HepG2 (cell line): Measurements from ENCODE around the gene INF2. TPM values are rescaled to one million over a fixed set of nuclear protein-coding genes. Genes with fewer than 3 reads are reported as not detected.

Experiments used
- ATAC-seq: fragments of 200-7000 bp; cut with Tn5 transposase; 3 replicates; pipeline ENCODE4 v1.9.1; 2020; ENCODE audit warnings: mild to moderate bottlenecking, moderate library complexity
- BruUV-seq: library from RNA; stranded (reverse); fragments of 400-500 nt; replicated peaks from 2 replicates; lab custom pipeline; 2021; lab: Mats Ljungman, UMichigan
- CTCF ChIA-PET: fragments of 300-600 bp; formaldehyde crosslinking; extraction: SDS; loops from one replicate; lab custom pipeline; 2021; ENCODE audit warnings: low total read pairs, inconsistent platforms, low intra/inter-chr PET ratio; lab: Yijun Ruan, JAX
- POLR2A ChIA-PET: fragments of 350-600 bp; sonication (Branson Sonifier 250); formaldehyde crosslinking; loops from one replicate; lab custom pipeline; 2020; ENCODE audit warnings: antibody characterized with exemption, inconsistent platforms; lab: Yijun Ruan, JAX
- DNase-seq: peaks from one replicate; pipeline ENCODE4 v3.0.0-alpha.2; 2015; ENCODE audit warnings: low spot score
- FAIRE-seq: peaks from 3 replicates; lab custom pipeline; 2011; peaks lifted over from hg19 to GRCh38; lab: Jason Lieb, UNC
- H2AFZ ChIP-seq: one replicate; pipeline ENCODE4 v1.6.1; 2011; ENCODE audit warnings: low read length, inconsistent platforms
- H3K27ac ChIP-seq: fragments of 300-600 bp; 3 replicates; pipeline ENCODE4 v1.8.0; 2011; ENCODE audit warnings: mixed run types, mild to moderate bottlenecking, mixed read lengths, low read length, inconsistent platforms; ENCODE audit not compliant: insufficient read depth; ENCODE audit errors: extremely low read length
- H3K27me3 ChIP-seq, 2 experiments: fragments of 200-600 bp in 1 of 2; 2 replicates in 1 of 2; 3 replicates in 1 of 2; pipeline versions ENCODE4 v1.6.0 to v1.8.0; 2011; ENCODE audit warnings: low read length in 2 of 2, mild to moderate bottlenecking in 2 of 2, moderate library complexity in 2 of 2, inconsistent platforms in 1 of 2; ENCODE audit not compliant: insufficient read depth in 2 of 2, control insufficient read depth in 1 of 2
- H3K36me3 ChIP-seq, 2 experiments: fragments of 200-600 bp in 1 of 2; replicated peaks in 1 of 2; 2 replicates in 1 of 2; 3 replicates in 1 of 2; pipeline versions ENCODE4 v1.5.1 to v1.8.0; 2011; ENCODE audit warnings: low read length in 2 of 2, inconsistent platforms in 1 of 2; ENCODE audit not compliant: insufficient read depth in 2 of 2, control insufficient read depth in 1 of 2
- H3K4me1 ChIP-seq: 2 replicates; pipeline ENCODE4 v1.5.1; 2012; ENCODE audit warnings: low read length, inconsistent platforms; ENCODE audit not compliant: insufficient read depth
- H3K4me2 ChIP-seq: 2 replicates; pipeline ENCODE4 v1.6.0; 2011; ENCODE audit warnings: low read depth, low read length, inconsistent platforms
- H3K4me3 ChIP-seq, 3 experiments: fragments of 200-600 bp in 1 of 3; sonication (generic), shearing (Covaris generic) in 1 of 3; replicated peaks in 1 of 3; 2 replicates each; pipeline ENCODE4 v1.5.1; 2011 to 2016; ENCODE audit warnings: low read length in 3 of 3, inconsistent platforms in 2 of 3, low read depth in 2 of 3, mild to moderate bottlenecking in 2 of 3, control low read depth in 1 of 3, mixed read lengths in 1 of 3; ENCODE audit not compliant: insufficient read depth in 1 of 3
- H3K79me2 ChIP-seq: one replicate; pipeline ENCODE4 v1.6.1; 2011; ENCODE audit warnings: low read length, inconsistent platforms; ENCODE audit not compliant: insufficient read depth
- H3K9ac ChIP-seq: 2 replicates; pipeline ENCODE4 v1.6.0; 2011; ENCODE audit warnings: mild to moderate bottlenecking, low read depth, low read length, inconsistent platforms; ENCODE audit not compliant: insufficient read depth
- H3K9me3 ChIP-seq: 2 replicates; pipeline ENCODE4 v1.5.1; 2012; ENCODE audit warnings: mild to moderate bottlenecking, low read length
- H4K20me1 ChIP-seq: 2 replicates; pipeline ENCODE4 v1.6.0; 2011; ENCODE audit warnings: inconsistent platforms, mild to moderate bottlenecking, low read length, moderate library complexity; ENCODE audit not compliant: insufficient read depth
- FOXM1 ChIP-seq: sonication (generic); formaldehyde crosslinking; IDR thresholded peaks from 2 replicates; pipeline ENCODE4 v1.5.0; 2020; ENCODE audit warnings: missing genetic modification reagents
- HDAC6 ChIP-seq: fragments of 200-600 bp; sonication (generic); IDR thresholded peaks from 2 replicates; pipeline ENCODE4 v1.7.0; 2017; ENCODE audit warnings: mild to moderate bottlenecking, antibody characterized with exemption, low read length, low read depth
- JUND ChIP-seq: sonication (generic); formaldehyde crosslinking; IDR thresholded peaks from 2 replicates; pipeline ENCODE4 v1.8.0; 2022; ENCODE audit warnings: mild to moderate bottlenecking, missing genetic modification reagents
- MAFK ChIP-seq, 2 experiments: IDR thresholded peaks in 1 of 2; conservative IDR thresholded peaks in 1 of 2; 2 replicates each; pipeline ENCODE4 v1.6.1; 2011; ENCODE audit warnings: improper control_type of control experiment in 2 of 2, low read length in 2 of 2
- MEF2D ChIP-seq: sonication (generic); formaldehyde crosslinking; IDR thresholded peaks from 2 replicates; pipeline ENCODE4 v1.5.1; 2020; ENCODE audit warnings: mild to moderate bottlenecking, missing genetic modification reagents
- NCOA5 ChIP-seq: sonication (generic); formaldehyde crosslinking; IDR thresholded peaks from 2 replicates; pipeline ENCODE4 v1.4.0; 2020; ENCODE audit warnings: missing genetic modification reagents
- RARG ChIP-seq: sonication (generic); formaldehyde crosslinking; IDR thresholded peaks from 2 replicates; pipeline ENCODE4 v1.4.0; 2020; ENCODE audit warnings: low read depth, mild to moderate bottlenecking, missing genetic modification reagents
- SALL2 ChIP-seq: sonication (generic); formaldehyde crosslinking; IDR thresholded peaks from 2 replicates; pipeline ENCODE4 v1.8.1; 2023; ENCODE audit warnings: mild to moderate bottlenecking, missing genetic modification reagents, inconsistent platforms
- SP2 ChIP-seq: sonication (generic); formaldehyde crosslinking; IDR thresholded peaks from 2 replicates; pipeline ENCODE4 v1.5.1; 2020; ENCODE audit warnings: mild to moderate bottlenecking, missing genetic modification reagents
- SYNCRIP ChIP-seq: fragments of 200-400 bp; formaldehyde crosslinking; IDR thresholded peaks from 2 replicates; pipeline ENCODE4 v1.6.1; 2018; ENCODE audit warnings: mild to moderate bottlenecking, low read depth, low read length; ENCODE audit not compliant: insufficient read depth
- TEAD3 ChIP-seq: optimal IDR thresholded peaks from 2 replicates; pipeline ENCODE3; 2016; ENCODE audit warnings: borderline replicate concordance
- ZNF335 ChIP-seq: sonication (generic); formaldehyde crosslinking; IDR thresholded peaks from 2 replicates; pipeline ENCODE4 v1.4.0; 2020; ENCODE audit warnings: missing genetic modification reagents
- ZNF782 ChIP-seq: sonication (generic); formaldehyde crosslinking; IDR thresholded peaks from 2 replicates; pipeline ENCODE4 v1.4.0; 2020; ENCODE audit warnings: missing genetic modification reagents, mild to moderate bottlenecking, borderline replicate concordance
- WGBS: methylation state at CpG from one replicate; pipeline ENCODE4 v1.1.6; 2017; ENCODE audit warnings: low lambda C conversion rate; 5-methylcytosine and 5-hydroxymethylcytosine counted together
- in situ Hi-C: cut with HindIII; loops from 2 replicates; pipeline ENCODE4 v1.10.0; 2017; ENCODE audit warnings: low pct_unique_long_range_greater_than_20kb; ENCODE audit not compliant: extremely low pct_ligation_motif_present
- intact Hi-C: fragments of 100-400 bp; cut with micrococcal nuclease; formaldehyde crosslinking; loops from one replicate; pipeline ENCODE4 v1.10.0; 2022; ENCODE audit not compliant: unreplicated experiment
- polyA plus RNA-seq, 8 experiments: library from polyadenylated mRNA; depleted of rRNA in 3 of 8; stranded (reverse) in 7 of 8; unstranded in 1 of 8; fragments of >200 nt; fragmentation: Illumina TruSeq in 4 of 8; extraction: Trizol in 4 of 8; gene quantifications; 2 replicates each; pipeline versions ENCODE4 v1.2.1 to v1.2.3, GENCODE V29; 2011 to 2016; ENCODE audit warnings: low read depth in 4 of 8, missing spikeins in 1 of 8, mixed read lengths in 1 of 8; ENCODE audit not compliant: insufficient read depth in 1 of 8
- total RNA-seq, 5 experiments: library from RNA; depleted of rRNA; stranded (reverse); fragments of >200 nt; fragmentation: Illumina TruSeq; extraction: Trizol; gene quantifications; 2 replicates each; pipeline ENCODE4 v1.2.3, GENCODE V29; 2016; ENCODE audit warnings: low read depth in 1 of 5
- TF ChIP-seq, protein P1 (sequence below): sonication (generic); formaldehyde crosslinking; IDR thresholded peaks from 2 replicates; pipeline ENCODE4 v1.8.0; 2022; ENCODE audit warnings: missing genetic modification reagents, mild to moderate bottlenecking, moderate library complexity, borderline replicate concordance
- TF ChIP-seq, protein P2 (sequence below): sonication (generic); formaldehyde crosslinking; IDR thresholded peaks from 2 replicates; pipeline ENCODE4 v1.5.1; 2020; ENCODE audit warnings: missing genetic modification reagents, mild to moderate bottlenecking, borderline replicate concordance
- TF ChIP-seq, protein P3 (sequence below): sonication (generic); formaldehyde crosslinking; IDR thresholded peaks from 2 replicates; pipeline ENCODE4 v1.4.0; 2020; ENCODE audit warnings: mild to moderate bottlenecking, missing genetic modification reagents

Gene INF2
- total and polyA plus RNA-seq, 2 of the 13 experiments (the other 11 are each of a cell fraction or from before 2014, with no cell fraction given): 16.4 to 26.4 TPM

GRCh38 chr14:104732355-104732804 is 43.0 kb downstream of the INF2 start (continued):
- TF ChIP-seq, protein P1, sequence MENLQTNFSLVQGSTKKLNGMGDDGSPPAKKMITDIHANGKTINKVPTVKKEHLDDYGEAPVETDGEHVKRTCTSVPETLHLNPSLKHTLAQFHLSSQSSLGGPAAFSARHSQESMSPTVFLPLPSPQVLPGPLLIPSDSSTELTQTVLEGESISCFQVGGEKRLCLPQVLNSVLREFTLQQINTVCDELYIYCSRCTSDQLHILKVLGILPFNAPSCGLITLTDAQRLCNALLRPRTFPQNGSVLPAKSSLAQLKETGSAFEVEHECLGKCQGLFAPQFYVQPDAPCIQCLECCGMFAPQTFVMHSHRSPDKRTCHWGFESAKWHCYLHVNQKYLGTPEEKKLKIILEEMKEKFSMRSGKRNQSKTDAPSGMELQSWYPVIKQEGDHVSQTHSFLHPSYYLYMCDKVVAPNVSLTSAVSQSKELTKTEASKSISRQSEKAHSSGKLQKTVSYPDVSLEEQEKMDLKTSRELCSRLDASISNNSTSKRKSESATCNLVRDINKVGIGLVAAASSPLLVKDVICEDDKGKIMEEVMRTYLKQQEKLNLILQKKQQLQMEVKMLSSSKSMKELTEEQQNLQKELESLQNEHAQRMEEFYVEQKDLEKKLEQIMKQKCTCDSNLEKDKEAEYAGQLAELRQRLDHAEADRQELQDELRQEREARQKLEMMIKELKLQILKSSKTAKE (CRISPR knock-in tag): no peak
- TF ChIP-seq FOXM1 (CRISPR knock-in tag) (no peak), HDAC6 (no peak), SALL2 (no peak), ZNF782 (CRISPR knock-in tag) (no peak), SP2 (no peak), SYNCRIP (no peak)
- TF ChIP-seq, protein P2, sequence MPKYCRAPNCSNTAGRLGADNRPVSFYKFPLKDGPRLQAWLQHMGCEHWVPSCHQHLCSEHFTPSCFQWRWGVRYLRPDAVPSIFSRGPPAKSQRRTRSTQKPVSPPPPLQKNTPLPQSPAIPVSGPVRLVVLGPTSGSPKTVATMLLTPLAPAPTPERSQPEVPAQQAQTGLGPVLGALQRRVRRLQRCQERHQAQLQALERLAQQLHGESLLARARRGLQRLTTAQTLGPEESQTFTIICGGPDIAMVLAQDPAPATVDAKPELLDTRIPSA: no peak

DNA sequence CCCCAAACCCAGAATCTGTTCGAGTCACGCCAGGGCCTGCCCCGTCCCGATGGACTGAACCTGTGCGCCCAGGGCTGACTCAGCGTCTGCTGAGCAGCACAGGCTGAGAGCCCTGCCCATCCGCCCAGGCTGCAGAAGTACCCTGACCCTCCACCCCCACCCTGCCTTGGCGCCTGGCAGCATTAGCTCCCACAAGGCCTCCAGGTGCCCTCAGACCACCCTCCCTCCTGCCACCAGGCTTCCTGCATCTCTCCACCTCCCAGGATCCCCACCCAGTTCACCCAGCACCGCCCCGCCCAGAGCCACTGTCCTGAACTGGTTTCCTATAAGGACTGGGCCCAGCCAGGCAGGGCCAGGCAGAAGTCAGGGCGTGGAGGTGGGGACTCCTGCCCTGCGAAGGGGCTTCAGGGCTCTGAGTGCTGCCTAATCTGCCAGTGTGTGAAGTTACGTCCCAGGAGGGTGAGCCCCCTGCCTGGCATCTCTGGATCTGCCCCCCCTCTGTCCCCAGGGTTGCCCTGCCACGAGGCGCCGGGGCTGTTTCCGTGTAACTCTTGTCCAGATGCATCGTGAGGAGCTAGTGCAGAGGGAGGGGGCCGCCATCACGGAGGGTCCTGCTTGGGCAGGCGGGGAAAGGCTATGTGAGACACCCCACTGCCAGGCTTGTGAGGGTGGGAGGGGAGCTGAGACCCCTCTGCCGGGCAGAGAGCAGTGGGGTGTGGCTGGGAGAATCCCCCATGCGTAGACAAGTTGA is 43.7 kb downstream of the INF2 start:
- no peak for FAIRE-seq
- Histone ChIP-seq H3K27ac (no peak overlapping the region), H3K27me3 (no peaks in the 10 kb centered on the region), H3K79me2 (no peaks in the 10 kb centered on the region), H2AFZ (no peak overlapping the region), H3K4me3 (no peak overlapping the region), H3K4me2 (no peak overlapping the region), H4K20me1 (no peaks in the 10 kb centered on the region), H3K4me1 (peaks cover 76% of the 10 kb centered on the region), H3K36me3 (no peaks in the 10 kb centered on the region; a peak in 1 of 5 replicates), H3K9me3 (no peaks in the 10 kb centered on the region), H3K9ac (no peak overlapping the region)
- in situ Hi-C loops: no loop called here
- no peak for ATAC-seq
- ChIA-PET POLR2A (interaction anchor here (1.7 to 7.7 kb wide), 2 partner anchors 8 to 18 kb away, joined by 3 to 68 read pairs; partner anchors contain the start of gene SIVA1), CTCF (no interaction called here)
- 77% methylated on average over 13 of the region's 23 CpGs for WGBS
- DNase-seq: no peak
- intact Hi-C loops: no loop called here
- BruUV-seq: no TSS peak
- TF ChIP-seq, protein P3, sequence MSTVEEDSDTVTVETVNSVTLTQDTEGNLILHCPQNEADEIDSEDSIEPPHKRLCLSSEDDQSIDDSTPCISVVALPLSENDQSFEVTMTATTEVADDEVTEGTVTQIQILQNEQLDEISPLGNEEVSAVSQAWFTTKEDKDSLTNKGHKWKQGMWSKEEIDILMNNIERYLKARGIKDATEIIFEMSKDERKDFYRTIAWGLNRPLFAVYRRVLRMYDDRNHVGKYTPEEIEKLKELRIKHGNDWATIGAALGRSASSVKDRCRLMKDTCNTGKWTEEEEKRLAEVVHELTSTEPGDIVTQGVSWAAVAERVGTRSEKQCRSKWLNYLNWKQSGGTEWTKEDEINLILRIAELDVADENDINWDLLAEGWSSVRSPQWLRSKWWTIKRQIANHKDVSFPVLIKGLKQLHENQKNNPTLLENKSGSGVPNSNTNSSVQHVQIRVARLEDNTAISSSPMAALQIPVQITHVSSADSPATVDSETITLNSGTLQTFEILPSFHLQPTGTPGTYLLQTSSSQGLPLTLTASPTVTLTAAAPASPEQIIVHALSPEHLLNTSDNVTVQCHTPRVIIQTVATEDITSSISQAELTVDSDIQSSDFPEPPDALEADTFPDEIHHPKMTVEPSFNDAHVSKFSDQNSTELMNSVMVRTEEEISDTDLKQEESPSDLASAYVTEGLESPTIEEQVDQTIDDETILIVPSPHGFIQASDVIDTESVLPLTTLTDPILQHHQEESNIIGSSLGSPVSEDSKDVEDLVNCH (CRISPR knock-in tag): no peak
- TF ChIP-seq, protein P1 (CRISPR knock-in tag): no peak
- TF ChIP-seq NCOA5 (CRISPR knock-in tag): no peak
- no peak for TF ChIP-seq TEAD3 (CRISPR knock-in tag)
- TF ChIP-seq MEF2D: no peak
- no peak for TF ChIP-seq JUND (CRISPR knock-in tag)
- peak in 1 of 2 experiments; percentile 25; a peak in 1 of 4 replicates for TF ChIP-seq MAFK (conservative IDR thresholded peaks at IDR 0.05 in 1 of 2, IDR thresholded peaks at IDR 0.05 in 1 of 2; ENCODE audit: low read length in 2 of 2)
- TF ChIP-seq ZNF335 (CRISPR knock-in tag): no peak
- no peak for TF ChIP-seq RARG (CRISPR knock-in tag)
